CD14-positive monocyte (primary cell): ENCODE measurements around the gene SF3A1. TPM values are rescaled to one million over a fixed set of nuclear protein-coding genes. Genes with fewer than 3 reads are reported as not detected.

ENCODE experiments used
- DNase-seq, 3 donors: peaks; one replicate each; pipeline ENCODE4 v3.0.0-alpha.2; 2011 to 2022
- H2AFZ ChIP-seq: 2 replicates; pipeline ENCODE4 v1.6.0; 2012; ENCODE audit warnings: mild to moderate bottlenecking, low read depth, low read length, inconsistent platforms; ENCODE audit not compliant: insufficient read depth, poor library complexity, severe bottlenecking
- H3K27ac ChIP-seq, 2 donors: 1 replicate in 1 of 2; 2 replicates in 1 of 2; pipeline ENCODE4 v1.5.1; 2012 to 2013; ENCODE audit warnings: low read length in 2 of 2, control low read depth in 1 of 2, inconsistent platforms in 1 of 2, low read depth in 1 of 2, mild to moderate bottlenecking in 1 of 2
- H3K27me3 ChIP-seq, 2 donors: one replicate each; pipeline versions ENCODE4 v1.6.0 to v1.6.1; 2011 to 2013; ENCODE audit warnings: low read length in 2 of 2; ENCODE audit not compliant: control insufficient read depth in 2 of 2, insufficient read depth in 2 of 2
- H3K36me3 ChIP-seq, 2 donors: replicated peaks in 1 of 2; 1 replicate in 1 of 2; 2 replicates in 1 of 2; pipeline versions ENCODE4 v1.5.1 to v1.6.1; 2012 to 2013; ENCODE audit warnings: low read length in 2 of 2, control low read depth in 1 of 2, inconsistent platforms in 1 of 2, mild to moderate bottlenecking in 1 of 2; ENCODE audit not compliant: insufficient read depth in 2 of 2, control insufficient read depth in 1 of 2
- H3K4me1 ChIP-seq, 2 donors: 1 replicate in 1 of 2; 2 replicates in 1 of 2; pipeline versions ENCODE4 v1.5.1 to v1.6.1; 2012 to 2013; ENCODE audit warnings: low read length in 2 of 2, control low read depth in 1 of 2, inconsistent platforms in 1 of 2, mild to moderate bottlenecking in 1 of 2, moderate library complexity in 1 of 2; ENCODE audit not compliant: insufficient read depth in 2 of 2, control insufficient read depth in 1 of 2
- H3K4me2 ChIP-seq: replicated peaks from 2 replicates; pipeline ENCODE3; 2012; ENCODE audit warnings: low read length, moderate library complexity, mild to moderate bottlenecking; ENCODE audit not compliant: poor library complexity, severe bottlenecking; ENCODE audit errors: extremely low read depth
- H3K4me3 ChIP-seq, 3 experiments: fragments of 200-600 bp in 1 of 3; sonication (generic) in 1 of 3; replicated peaks in 1 of 3; 1 replicate in 2 of 3; 2 replicates in 1 of 3; pipeline ENCODE4 v1.5.1; 2011 to 2013; ENCODE audit warnings: low read length in 3 of 3, mild to moderate bottlenecking in 3 of 3, control low read depth in 2 of 3, low read depth in 2 of 3, inconsistent platforms in 1 of 3, moderate library complexity in 1 of 3
- H3K79me2 ChIP-seq: 2 replicates; pipeline ENCODE4 v1.6.0; 2012; ENCODE audit warnings: mild to moderate bottlenecking, control low read depth, inconsistent platforms, low read length, moderate library complexity; ENCODE audit not compliant: insufficient read depth
- H3K9ac ChIP-seq: 2 replicates; pipeline ENCODE4 v1.6.0; 2017; ENCODE audit warnings: low read length, mild to moderate bottlenecking; ENCODE audit not compliant: insufficient read depth, poor library complexity, severe bottlenecking
- H3K9me3 ChIP-seq, 2 donors: replicated peaks in 1 of 2; 1 replicate in 1 of 2; 2 replicates in 1 of 2; pipeline versions ENCODE4 v1.5.1 to v1.6.1; 2012 to 2013; ENCODE audit warnings: low read length in 2 of 2, control low read depth in 1 of 2; ENCODE audit not compliant: control insufficient read depth in 1 of 2, insufficient read depth in 1 of 2
- H4K20me1 ChIP-seq: 2 replicates; pipeline ENCODE4 v1.6.0; 2012; ENCODE audit warnings: mild to moderate bottlenecking, low read length, control low read depth, moderate library complexity; ENCODE audit not compliant: insufficient read depth
- H3K27ac Mint-ChIP-seq, 7 donors: one replicate each; pipeline ENCODE4 v1.8.0; 2020; ENCODE audit warnings: mild to moderate bottlenecking in 7 of 7, mixed read lengths in 7 of 7, moderate library complexity in 6 of 7, inconsistent platforms in 2 of 7
- H3K27me3 Mint-ChIP-seq, 3 donors: one replicate each; pipeline ENCODE4 v1.8.0; 2021 to 2022; ENCODE audit warnings: low read depth in 3 of 3, mild to moderate bottlenecking in 3 of 3, mixed read lengths in 3 of 3, moderate library complexity in 3 of 3, inconsistent platforms in 1 of 3
- H3K36me3 Mint-ChIP-seq, 2 donors: one replicate each; pipeline ENCODE4 v1.8.0; 2020; ENCODE audit warnings: mixed read lengths in 2 of 2, inconsistent platforms in 1 of 2, mild to moderate bottlenecking in 1 of 2
- H3K4me1 Mint-ChIP-seq: one replicate; pipeline ENCODE4 v1.8.0; 2020; ENCODE audit warnings: mild to moderate bottlenecking, mixed read lengths
- H3K4me3 Mint-ChIP-seq, 2 donors: one replicate each; pipeline ENCODE4 v1.8.0; 2020; ENCODE audit warnings: mild to moderate bottlenecking in 2 of 2, mixed read lengths in 2 of 2, moderate library complexity in 1 of 2
- H3K9me3 Mint-ChIP-seq, 7 donors: one replicate each; pipeline ENCODE4 v1.8.0; 2020 to 2022; ENCODE audit warnings: mixed read lengths in 7 of 7, mild to moderate bottlenecking in 6 of 7, moderate library complexity in 6 of 7, inconsistent platforms in 2 of 7
- CTCF ChIP-seq: fragments of 200-600 bp; IDR thresholded peaks from one replicate; pipeline ENCODE4 v1.8.0; 2022; ENCODE audit warnings: antibody characterized with exemption, mild to moderate bottlenecking
- WGBS: methylation state at CpG from one replicate; pipeline ENCODE4 v1.1.5; 2013; ENCODE audit warnings: missing lambda C conversion rate; ENCODE audit not compliant: insufficient coverage; 5-methylcytosine and 5-hydroxymethylcytosine counted together
- intact Hi-C, 2 donors: fragments of 100-400 bp; cut with micrococcal nuclease; formaldehyde crosslinking; loops; one replicate each; pipeline versions ENCODE4 v1.15.0 to v1.15.1; 2023
- polyA plus RNA-seq, 3 donors: library from polyadenylated mRNA; depleted of rRNA in 1 of 3; unstranded in 2 of 3; stranded (reverse) in 1 of 3; fragments of 300-500 nt in 2 of 3; fragments of >200 nt in 1 of 3; fragmentation: Illumina TruSeq in 2 of 3; gene quantifications; 1 replicate in 2 of 3; 2 replicates in 1 of 3; pipeline ENCODE4 v1.2.3, GENCODE V29; 2012 to 2021

SF3A1 gene
- polyA plus RNA-seq, 3 donors: 34.7 to 102 (median 52.1) TPM

GRCh38 chr22:30333707-30334087 is 23.0 kb downstream of the SF3A1 start:
- Mint-ChIP-seq H3K4me3 (no peak overlapping the region), H3K27ac (no peak overlapping the region), H3K27me3 (peaks cover 0 to 2% (median 0%) of the 10 kb centered on the region in 3 donors), H3K9me3 (no peaks in the 10 kb centered on the region), H3K4me1 (no peaks in the 10 kb centered on the region), H3K36me3 (peaks cover 78 to 85% of the 10 kb centered on the region in 2 donors)
- WGBS: 100% methylated on average over 1 of the region's 3 CpGs
- Histone ChIP-seq H3K4me1 (no peaks in the 10 kb centered on the region), H3K36me3 (peaks cover 76 to 89% of the 10 kb centered on the region in 2 donors), H3K27me3 (no peaks in the 10 kb centered on the region), H3K79me2 (no peaks in the 10 kb centered on the region), H3K27ac (no peak overlapping the region), H2AFZ (no peak overlapping the region), H4K20me1 (peaks cover 34% of the 10 kb centered on the region), H3K9ac (no peak overlapping the region), H3K4me2 (no peak overlapping the region), H3K4me3 (no peak overlapping the region), H3K9me3 (no peaks in the 10 kb centered on the region)
- no peak for DNase-seq
- TF ChIP-seq CTCF: no peak
- intact Hi-C loops: no loop called here

- no peaks in the 10 kb centered on the region for H3K27me3 Mint-ChIP-seq
- DNase-seq: no peak
- H3K9ac ChIP-seq: no peak overlapping the region
- H3K36me3 ChIP-seq: peaks cover 71 to 85% of the 10 kb centered on the region in 2 donors
- intact Hi-C loops: no loop called here
- H3K4me1 Mint-ChIP-seq: no peaks in the 10 kb centered on the region
- peaks cover 73 to 79% of the 10 kb centered on the region in 2 donors for H3K36me3 Mint-ChIP-seq
- no peaks in the 10 kb centered on the region for H3K9me3 ChIP-seq
- no peak overlapping the region for H3K4me3 ChIP-seq
- no peak overlapping the region for H3K4me3 Mint-ChIP-seq
- no peaks in the 10 kb centered on the region for H3K9me3 Mint-ChIP-seq
- no peaks in the 10 kb centered on the region for H3K79me2 ChIP-seq
- no peak for TF ChIP-seq CTCF
- no peaks in the 10 kb centered on the region for H3K4me1 ChIP-seq
- no peaks in the 10 kb centered on the region for H3K27me3 ChIP-seq
- no peak overlapping the region for H3K4me2 ChIP-seq
- peaks cover 30% of the 10 kb centered on the region for H4K20me1 ChIP-seq
- H2AFZ ChIP-seq: no peak overlapping the region
- H3K27ac ChIP-seq: no peak overlapping the region
- H3K27ac Mint-ChIP-seq: peak overlapping the region in 4 of 7 donors; percentile 50 to 74 (median 62)
- no CpG with 5 or more reads among the region's 2 CpGs for whole genome bisulfite sequencing
Observed at GRCh38 chr22:30332994-30333706, 23.5 kb downstream of the SF3A1 start.
